ENCODE data around the gene MMP23B.

The MMP23B gene

GRCh38 chr1:1602968-1603506 is 28.9 kb upstream of the MMP23B start:
- no peak for DNase-seq

DNA sequence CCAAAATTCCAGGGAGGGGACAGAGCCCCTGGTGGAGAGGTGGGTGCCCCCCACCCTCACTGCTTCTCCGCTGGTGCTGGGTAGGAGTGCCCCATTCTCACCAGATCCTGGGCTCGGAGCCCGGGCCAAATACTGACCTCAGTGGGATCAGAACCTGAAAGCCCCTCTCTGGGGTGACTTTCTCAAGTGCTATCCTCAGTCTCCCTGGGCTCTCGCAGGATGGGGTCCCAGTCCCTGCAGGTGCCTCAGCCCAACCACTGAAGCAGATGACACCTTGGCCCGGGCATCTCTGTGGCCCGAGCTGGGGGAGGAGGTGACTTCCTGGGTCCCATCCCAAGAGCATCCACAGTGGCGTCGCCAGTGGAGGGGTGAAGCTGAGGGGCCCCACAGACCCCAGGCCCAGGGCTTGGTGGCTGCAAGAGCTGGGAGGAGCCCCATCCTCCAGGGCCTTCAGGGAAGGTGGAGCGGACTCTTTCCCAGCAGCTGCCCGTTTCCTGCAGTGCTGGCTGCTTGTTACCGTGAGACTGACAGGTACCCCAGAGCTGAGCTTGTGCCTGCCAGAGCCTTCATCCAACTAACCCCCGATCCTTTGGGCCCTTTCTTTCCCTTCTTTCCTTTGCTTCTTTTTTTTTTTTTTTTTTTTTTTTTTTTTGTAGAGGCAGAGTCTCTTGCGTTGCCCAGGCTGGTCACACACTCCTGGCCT is 28.2 kb upstream of the MMP23B start:
- DNase-seq = no peak

DNA sequence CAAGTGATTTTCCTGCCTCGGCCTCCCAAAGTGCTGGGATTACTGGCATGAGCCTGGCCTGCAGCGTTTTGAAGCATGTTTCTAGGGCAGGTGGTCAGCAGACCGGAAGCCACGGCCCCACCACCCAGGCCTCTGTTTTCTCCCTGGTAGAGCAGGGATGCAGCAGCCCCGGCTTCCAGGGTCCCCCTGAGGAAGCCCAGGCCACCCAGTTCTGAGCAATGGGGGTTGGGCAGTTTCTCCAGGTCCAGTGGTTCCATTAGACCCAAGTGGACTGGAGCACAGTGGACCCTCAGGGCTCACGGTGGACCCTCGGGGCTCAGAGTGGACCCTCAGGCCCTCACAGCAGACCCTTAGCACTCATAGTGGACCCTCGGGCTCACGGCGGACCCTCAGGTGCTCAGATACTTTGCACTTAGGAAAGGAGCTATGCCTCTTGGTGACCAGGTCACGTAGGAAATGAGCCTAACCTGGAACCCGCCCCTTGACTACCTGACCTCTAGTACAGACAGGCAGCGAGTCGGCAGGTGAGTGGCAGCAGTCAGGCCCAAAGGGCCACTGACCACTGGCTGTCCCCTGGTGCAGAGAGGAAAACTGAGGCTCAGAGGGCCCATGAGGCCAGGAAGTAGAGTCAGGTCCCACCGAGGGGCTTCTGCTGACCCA is 27.5 kb upstream of the MMP23B start:
- DNase-seq = no peak

- no peak for DNase-seq
Measured at GRCh38 chr1:1605034-1605591, 26.9 kb upstream of the MMP23B start.

DNA sequence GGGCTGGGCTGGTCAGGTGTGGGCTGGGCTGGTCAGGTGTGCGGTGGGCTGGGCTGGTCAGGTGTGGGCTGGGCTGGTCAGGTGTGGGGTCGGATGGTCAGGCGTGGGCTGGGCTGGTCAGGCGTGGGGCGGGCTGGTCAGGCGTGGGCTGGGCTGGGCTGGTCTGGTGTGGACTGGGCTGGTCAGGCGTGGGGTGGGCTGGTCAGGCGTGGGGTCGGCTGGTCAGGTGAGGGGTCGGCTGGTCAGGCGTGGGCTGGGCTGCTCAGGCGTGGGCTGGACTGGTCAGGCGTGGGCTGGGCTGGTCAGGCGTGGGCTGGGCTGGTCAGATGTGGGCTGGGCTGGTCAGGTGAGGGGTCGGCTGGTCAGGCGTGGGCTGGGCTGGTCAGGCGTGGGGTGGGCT is 26.2 kb upstream of the MMP23B start:
- no peak for DNase-seq

DNA sequence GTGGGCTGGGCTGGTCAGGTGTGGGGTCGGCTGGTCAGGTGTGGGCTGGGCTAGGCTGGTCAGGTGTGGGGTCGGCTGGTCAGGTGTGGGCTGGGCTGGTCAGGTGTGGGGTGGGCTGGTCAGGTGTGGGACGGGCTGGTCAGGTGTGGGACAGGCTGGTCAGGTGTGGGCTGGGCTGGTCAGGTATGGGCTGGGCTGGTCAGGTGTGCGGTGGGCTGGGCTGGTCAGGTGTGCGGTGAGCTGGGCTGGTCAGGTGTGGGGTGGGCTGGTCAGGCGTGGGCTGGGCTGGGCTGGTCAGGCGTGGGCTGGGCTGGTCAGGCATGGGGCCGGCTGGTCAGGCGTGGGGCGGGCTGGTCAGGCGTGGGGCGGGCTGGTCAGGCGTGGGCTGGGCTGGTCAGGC is 25.7 kb upstream of the MMP23B start:
- no peak for DNase-seq

DNA sequence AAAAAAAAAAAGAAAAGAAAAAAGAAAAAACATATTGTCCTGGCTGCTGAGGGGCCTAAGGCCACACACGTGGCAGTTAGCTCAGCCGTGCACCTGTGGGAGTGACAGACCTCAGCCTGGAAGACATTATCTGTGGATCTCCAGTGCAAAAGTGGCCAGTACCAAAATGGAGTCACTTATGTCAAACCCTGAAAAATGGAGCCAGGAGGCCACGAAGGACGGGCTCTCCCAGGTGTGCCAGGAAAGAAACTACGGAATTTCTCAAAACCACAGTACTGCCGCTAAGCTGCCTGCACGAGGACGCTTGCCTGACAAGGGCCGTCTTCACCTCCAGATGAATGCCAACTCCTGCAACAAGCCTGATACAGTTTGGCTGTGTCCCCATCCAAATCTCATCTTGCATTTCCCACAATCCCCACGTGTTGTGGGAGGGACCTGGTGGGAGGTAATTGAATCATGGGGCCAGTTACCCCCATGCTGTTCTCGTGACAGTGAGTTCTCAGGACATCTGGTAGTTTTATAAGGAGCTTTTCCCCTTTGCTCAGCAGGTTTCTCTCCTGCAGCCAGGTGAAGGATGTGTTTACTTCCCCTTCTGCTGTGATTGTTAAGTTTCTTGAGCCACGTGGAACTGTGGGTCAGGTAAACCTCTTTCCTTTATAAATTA is 22.0 kb upstream of the MMP23B start:
- no peak for DNase-seq

- no peak for DNase-seq
Measured at GRCh38 chr1:1610796-1611195, 21.2 kb upstream of the MMP23B start.

GRCh38 chr1:1612104-1612400 is 19.9 kb upstream of the MMP23B start:
- no peak for DNase-seq

GRCh38 chr1:1613509-1614082 is 18.4 kb upstream of the MMP23B start:
- DNase-seq = no peak

DNA sequence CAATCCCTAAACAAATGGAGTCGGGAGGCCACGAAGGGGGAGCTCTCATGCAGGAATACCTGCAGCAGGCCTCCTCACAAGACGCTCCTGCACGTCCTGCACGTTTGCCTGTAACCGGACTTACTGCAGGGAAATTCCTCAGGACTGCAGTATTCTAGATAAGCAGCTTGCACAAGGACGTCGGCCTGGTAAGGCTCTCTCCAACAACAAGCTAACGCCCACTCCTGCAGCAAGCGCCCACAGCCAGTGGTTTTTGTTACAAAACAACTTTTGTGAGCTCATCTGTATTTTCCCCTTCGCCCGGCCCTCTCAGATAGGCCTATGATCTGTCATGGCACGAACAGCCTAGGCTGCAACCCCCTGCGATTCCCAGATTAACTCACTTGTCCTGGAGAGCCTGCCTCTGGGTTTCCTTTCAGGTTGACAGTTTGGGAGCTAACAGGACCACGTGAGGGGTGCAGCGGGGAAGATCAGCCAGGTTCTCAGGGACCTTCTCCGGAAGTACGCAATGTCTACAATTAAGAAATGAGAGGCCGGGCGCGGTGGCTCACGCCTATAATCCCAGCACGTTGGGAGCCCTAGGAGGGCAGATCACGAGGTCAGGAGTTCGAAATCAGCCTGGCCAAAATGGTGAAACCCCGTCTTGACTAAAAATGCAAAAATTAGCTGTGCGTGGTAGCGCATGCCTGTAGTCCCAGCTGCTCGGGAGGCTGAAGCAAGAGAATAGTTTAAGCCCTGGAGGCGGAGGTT is 17.6 kb upstream of the MMP23B start:
- DNase-seq = no peak

DNA sequence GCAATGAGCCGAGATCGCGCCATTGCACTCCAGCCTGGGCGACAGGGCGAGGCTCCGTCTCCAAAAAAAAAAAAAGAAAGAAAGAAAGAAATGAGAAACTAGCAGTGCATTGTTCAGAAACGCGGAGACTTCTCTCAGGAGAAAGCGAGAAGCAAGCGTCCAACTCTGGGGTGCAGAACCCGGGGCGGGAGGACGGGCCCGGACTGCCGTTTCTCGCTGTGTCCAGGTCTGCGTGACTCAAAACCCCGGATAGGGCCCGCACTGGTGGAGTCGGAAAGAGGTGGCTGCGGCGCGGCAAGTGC is 17.1 kb upstream of the MMP23B start:
- no peak for DNase-seq

- peak; percentile 99 for DNase-seq
Measured at GRCh38 chr1:1615256-1616044, 16.5 kb upstream of the MMP23B start, which contains the start of gene MIB2. MIB2 (plus strand) TSS chr1:1615500; CDS start chr1:1623453, 7,953 bp downstream.

DNA sequence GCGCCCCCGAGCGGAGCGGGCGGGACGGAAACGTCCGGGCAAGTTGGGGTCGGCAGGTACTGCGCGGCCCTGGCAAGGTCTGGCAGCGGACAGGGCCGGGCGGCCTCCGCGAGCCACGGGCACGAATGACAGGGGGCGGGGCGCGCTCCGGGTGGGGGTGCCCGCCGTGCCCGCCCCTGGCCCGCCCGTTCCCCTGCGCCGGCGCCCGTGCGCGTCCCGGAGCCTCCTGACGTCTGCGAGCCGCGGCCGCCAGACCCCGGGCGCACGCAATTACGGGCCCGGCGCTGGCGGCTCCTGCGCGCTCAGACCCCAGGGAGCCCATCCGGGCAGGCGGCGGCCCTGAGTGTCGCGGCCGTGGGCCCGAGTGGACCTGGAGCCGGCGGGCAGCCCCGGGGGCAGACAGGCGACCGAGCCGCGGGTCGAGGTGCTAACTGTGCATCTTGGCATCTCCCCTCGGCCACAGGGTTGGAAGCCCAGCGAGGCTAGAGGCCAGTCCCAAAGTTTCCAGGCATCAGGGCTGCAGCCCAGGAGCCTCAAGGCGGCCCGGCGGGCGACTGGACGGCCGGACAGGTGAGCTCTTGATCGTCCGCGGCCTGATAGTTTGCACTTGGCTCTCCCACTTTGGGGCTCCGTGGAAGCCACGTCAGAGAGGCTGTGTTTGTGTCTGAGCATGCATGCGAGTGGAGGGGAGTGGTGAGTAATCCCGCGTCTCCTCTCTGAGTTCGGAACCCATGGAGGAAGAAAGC is 15.8 kb upstream of the MMP23B start:
- DNase-seq = peak; percentile 26

GRCh38 chr1:1616838-1617237 is 15.1 kb upstream of the MMP23B start:
- DNase-seq = no peak

DNA sequence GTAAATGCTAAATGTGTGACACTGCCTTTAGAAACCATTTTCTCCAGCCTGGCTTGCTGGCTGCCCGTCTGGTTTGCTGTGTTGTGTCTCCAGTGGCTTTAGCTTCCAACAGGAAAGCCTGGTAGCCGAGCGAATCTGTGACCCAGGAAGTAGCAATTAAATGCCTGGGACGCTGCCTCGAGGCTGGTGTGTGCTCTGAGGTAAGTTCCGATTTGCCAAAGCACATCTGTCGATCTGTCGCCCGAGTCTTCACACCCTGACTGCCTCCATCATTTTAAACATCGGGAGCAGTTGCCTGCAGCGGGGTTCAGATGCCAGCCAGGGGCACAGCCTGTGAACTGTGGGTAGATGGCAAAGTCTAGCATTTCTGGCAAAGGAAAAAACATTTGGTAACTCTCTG is 14.5 kb upstream of the MMP23B start:
- no peak for DNase-seq

DNA sequence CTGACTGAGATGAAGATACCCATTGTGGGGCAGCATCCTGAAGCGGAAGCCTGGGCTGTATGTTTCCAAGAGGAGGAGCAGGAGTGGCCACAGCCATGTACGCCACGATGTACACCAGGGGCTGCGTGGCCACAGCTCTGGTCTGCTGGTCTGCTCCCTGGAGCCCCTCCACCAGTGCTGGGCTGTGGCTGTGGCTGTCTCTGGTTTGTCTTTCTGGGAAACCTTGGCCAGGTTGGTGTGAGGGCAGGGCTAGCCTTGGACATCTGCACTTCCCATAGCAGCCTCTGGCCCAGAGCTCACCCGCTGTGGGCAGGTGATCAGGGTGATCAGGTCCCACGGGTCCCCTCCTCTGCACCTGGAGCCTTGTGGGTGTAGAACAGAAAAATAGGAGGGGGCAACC is 14.0 kb upstream of the MMP23B start:
- no peak for DNase-seq

DNA sequence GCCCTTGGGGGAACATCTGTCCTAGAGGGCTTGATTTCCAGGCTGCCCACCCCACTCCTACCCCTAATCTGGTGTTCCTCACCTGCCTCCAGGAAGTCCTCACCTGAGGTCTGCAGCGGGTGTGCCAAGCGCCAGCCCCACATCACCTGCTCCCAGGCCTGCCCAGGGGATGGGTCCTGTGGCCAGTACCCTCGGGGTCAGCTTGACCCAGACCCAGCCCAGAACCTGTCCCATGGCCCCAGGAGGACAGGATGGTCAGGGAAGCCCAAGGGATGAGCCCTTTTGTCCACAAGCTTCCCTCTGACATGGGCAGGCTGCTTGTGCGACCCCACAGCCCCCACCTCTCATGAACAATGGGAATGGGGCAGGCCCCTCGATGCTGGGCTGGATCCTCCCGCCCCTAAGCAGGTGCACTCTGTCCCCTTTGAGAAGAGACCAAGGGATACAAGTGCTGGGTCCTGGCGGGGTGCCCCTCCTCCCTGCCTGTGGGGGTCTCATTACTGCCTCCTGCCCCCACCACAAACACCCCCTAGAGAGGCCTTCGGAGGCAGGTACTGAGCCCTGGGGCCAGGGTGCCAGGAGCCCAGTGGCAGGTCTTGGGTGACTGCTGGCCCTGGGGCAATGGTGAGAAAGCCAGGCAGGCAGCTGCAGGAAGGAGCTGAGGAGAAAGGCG is 13.4 kb upstream of the MMP23B start:
- no peak for DNase-seq

DNA sequence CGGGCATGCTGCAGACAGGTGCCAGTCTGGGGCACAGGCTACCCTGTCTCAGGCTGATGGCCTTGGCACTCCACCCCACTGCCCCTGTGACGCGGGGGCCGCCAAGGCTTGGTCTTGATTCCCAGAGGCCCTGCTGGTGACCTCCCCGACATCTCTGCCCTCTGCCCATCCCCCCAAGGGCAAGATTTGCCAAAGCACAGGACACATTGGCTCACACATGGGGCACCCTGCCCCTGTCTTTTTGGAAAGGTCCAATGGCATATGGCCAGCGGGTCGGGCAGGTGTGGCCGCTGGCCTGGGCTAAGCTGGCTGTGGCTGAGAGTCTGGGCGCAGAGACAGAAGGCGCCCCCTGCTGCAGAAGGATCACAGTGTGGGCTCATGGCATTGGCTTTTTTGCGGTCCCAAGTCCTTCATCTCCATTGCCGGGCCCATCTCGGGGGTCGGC is 12.0 kb upstream of the MMP23B start:
- DNase-seq = no peak

DNA sequence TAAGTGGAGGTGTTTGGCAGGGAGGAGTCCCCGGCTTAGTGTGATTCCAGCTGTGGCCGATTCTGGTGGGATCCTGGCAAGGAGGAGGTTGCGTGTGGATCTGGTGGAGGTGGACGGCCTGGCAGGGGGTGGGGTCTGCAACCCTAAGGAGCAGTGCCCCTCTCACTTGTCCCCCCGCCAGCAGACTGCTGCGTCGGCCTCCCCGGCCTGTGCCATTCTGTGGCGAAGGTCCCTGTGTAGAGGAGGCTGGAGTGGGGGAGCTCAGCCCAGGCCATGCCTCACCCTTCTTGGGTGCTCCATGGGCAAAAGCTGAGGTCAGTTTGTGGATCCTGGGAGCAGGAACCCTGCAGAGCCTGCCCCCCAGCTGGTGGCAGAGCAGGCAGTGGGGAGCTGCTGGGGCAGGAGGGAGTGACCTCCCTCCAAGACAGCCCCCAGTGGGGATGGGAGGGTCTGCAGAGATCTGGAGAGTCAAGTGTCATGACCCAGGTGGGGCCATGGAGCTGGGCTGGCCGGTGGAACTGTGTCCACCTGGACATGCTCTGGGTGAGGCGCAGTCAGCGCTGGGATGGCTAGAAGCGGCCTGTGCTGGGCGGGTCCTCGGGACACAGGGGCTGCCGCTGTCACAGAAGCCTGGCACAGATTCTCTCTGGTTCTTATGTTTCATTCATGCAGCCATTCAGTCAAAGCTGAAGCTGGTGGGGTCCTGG is 11.4 kb upstream of the MMP23B start:
- DNase-seq = no peak

All from NCI-H345 (cell line).